Neutrophil (primary cell): ENCODE data around the gene KIF5A.

Experiments used
- H3K27ac ChIP-seq: fragments of 200-600 bp; sonication (generic); 2 replicates; pipeline ENCODE4 v1.5.1; 2016; ENCODE audit warnings: mild to moderate bottlenecking, moderate library complexity
- H3K27me3 ChIP-seq: fragments of 200-600 bp; sonication (generic); 2 replicates; pipeline ENCODE4 v1.6.0; 2016; ENCODE audit warnings: mild to moderate bottlenecking
- H3K36me3 ChIP-seq: fragments of 200-600 bp; sonication (generic); 2 replicates; pipeline ENCODE4 v1.5.1; 2017
- H3K4me1 ChIP-seq, 2 experiments: fragments of 200-600 bp in 1 of 2; sonication (generic) in 1 of 2; 1 replicate in 1 of 2; 2 replicates in 1 of 2; pipeline versions ENCODE4 v1.5.1 to v1.6.1; 2013 to 2016; ENCODE audit warnings: low read depth in 1 of 2, low read length in 1 of 2, mild to moderate bottlenecking in 1 of 2, moderate library complexity in 1 of 2; ENCODE audit not compliant: control insufficient read depth in 1 of 2, insufficient read depth in 1 of 2
- H3K4me3 ChIP-seq, 2 experiments: fragments of 200-600 bp in 1 of 2; sonication (generic) in 1 of 2; 1 replicate in 1 of 2; 2 replicates in 1 of 2; pipeline ENCODE4 v1.5.1; 2013 to 2016; ENCODE audit warnings: low read depth in 1 of 2, low read length in 1 of 2, mild to moderate bottlenecking in 1 of 2, moderate library complexity in 1 of 2
- H3K9me3 ChIP-seq: fragments of 200-600 bp; sonication (generic); 2 replicates; pipeline ENCODE4 v1.5.1; 2016
- TF ChIP-seq, protein P1 (sequence below): fragments of 200-600 bp; sonication (generic); IDR thresholded peaks from 2 replicates; pipeline ENCODE4 v1.5.1; 2016; ENCODE audit warnings: antibody characterized with exemption

Gene KIF5A

GRCh38 chr12:57592551-57593165, 42.8 kb downstream of the KIF5A start:
- no peaks in the 10 kb centered on the region for H3K9me3 ChIP-seq
- no peak overlapping the region for H3K4me3 ChIP-seq
- peaks cover 14 to 16% of the 10 kb centered on the region in 2 experiments for H3K4me1 ChIP-seq
- peaks cover 18% of the 10 kb centered on the region for H3K27me3 ChIP-seq
- no peak overlapping the region for H3K27ac ChIP-seq
- H3K36me3 ChIP-seq: peaks cover 38% of the 10 kb centered on the region
- TF ChIP-seq, protein P1, sequence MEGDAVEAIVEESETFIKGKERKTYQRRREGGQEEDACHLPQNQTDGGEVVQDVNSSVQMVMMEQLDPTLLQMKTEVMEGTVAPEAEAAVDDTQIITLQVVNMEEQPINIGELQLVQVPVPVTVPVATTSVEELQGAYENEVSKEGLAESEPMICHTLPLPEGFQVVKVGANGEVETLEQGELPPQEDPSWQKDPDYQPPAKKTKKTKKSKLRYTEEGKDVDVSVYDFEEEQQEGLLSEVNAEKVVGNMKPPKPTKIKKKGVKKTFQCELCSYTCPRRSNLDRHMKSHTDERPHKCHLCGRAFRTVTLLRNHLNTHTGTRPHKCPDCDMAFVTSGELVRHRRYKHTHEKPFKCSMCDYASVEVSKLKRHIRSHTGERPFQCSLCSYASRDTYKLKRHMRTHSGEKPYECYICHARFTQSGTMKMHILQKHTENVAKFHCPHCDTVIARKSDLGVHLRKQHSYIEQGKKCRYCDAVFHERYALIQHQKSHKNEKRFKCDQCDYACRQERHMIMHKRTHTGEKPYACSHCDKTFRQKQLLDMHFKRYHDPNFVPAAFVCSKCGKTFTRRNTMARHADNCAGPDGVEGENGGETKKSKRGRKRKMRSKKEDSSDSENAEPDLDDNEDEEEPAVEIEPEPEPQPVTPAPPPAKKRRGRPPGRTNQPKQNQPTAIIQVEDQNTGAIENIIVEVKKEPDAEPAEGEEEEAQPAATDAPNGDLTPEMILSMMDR: no peak

DNA sequence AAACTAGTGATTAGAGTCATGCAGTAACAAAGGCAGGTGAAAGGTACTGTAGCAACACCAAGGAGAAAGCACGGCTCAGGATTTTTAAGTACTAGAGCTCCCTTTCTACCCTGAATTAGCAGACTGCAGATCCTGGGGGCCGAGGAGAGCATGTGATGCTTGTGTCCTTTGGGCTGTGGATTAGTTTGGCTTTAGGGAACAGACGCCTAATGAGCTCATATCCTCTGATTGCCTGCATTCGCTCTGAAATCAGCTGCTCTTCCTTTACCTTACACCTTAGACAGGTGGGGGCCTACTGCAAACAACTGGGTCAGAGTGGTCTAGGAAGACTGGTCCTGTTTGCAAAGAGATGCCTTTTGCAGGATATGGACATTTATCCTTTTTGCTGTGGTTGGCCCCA, 43.3 kb downstream of the KIF5A start:
- TF ChIP-seq, protein P1: no peak
- H3K9me3 ChIP-seq: no peaks in the 10 kb centered on the region
- no peak overlapping the region for H3K27ac ChIP-seq
- H3K36me3 ChIP-seq: peaks cover 43% of the 10 kb centered on the region
- H3K4me3 ChIP-seq: no peak overlapping the region
- peaks cover 13% of the 10 kb centered on the region for H3K27me3 ChIP-seq
- H3K4me1 ChIP-seq: peaks cover 14 to 16% of the 10 kb centered on the region in 2 experiments

GRCh38 chr12:57600395-57600794, 50.6 kb downstream of the KIF5A start:
- H3K9me3 ChIP-seq: no peaks in the 10 kb centered on the region
- no peak overlapping the region for H3K27ac ChIP-seq
- H3K27me3 ChIP-seq: peaks cover 21% of the 10 kb centered on the region
- TF ChIP-seq, protein P1: no peak
- H3K4me1 ChIP-seq: peaks cover 0 to 9% of the 10 kb centered on the region in 2 experiments
- H3K4me3 ChIP-seq: no peak overlapping the region
- H3K36me3 ChIP-seq: peaks cover 72% of the 10 kb centered on the region

DNA sequence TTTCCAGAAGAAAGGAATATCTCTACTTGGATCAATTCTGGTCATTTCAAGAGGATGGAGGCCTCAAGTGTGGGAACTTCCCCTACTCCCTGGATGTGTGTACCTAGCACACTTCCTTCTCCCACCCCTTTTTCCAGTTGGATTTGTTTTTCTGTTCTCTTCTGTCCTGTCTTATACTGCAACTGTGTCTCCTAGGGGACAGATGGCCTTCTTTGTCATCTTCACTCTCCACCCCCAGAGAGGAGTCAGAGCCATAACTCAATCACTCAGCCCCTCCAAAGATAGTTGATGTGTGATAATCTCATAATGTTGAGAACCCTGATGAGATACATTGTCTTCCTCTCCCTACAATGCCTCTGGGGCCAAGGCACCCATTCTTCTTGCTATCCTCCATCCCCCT, 52.7 kb downstream of the KIF5A start:
- Histone ChIP-seq H3K4me3 (no peak overlapping the region), H3K9me3 (no peaks in the 10 kb centered on the region), H3K36me3 (peaks cover 52% of the 10 kb centered on the region), H3K27me3 (peaks cover 42% of the 10 kb centered on the region), H3K27ac (no peak overlapping the region), H3K4me1 (peaks cover 0 to 9% of the 10 kb centered on the region in 2 experiments)
- TF ChIP-seq, protein P1: no peak

- no peaks in the 10 kb centered on the region for H3K9me3 ChIP-seq
- H3K4me3 ChIP-seq: no peak overlapping the region
- H3K4me1 ChIP-seq: peaks cover 0 to 9% of the 10 kb centered on the region in 2 experiments
- no peak overlapping the region for H3K27ac ChIP-seq
- TF ChIP-seq, protein P1: no peak
- H3K36me3 ChIP-seq: peaks cover 45% of the 10 kb centered on the region
- peaks cover 50% of the 10 kb centered on the region for H3K27me3 ChIP-seq
Measured at GRCh38 chr12:57603324-57603723, 53.5 kb downstream of the KIF5A start.
